Sigmoid colon (tissue), 7 donors: ENCODE results near the gene IL17A. TPM values are rescaled to one million over a fixed set of nuclear protein-coding genes. Genes with fewer than 3 reads are reported as not detected.

Experiments used
- DNase-seq: peaks from one replicate; pipeline ENCODE4 v3.0.0-alpha.2; 2019
- H3K27ac ChIP-seq, 4 donors: fragments of 200-600 bp; sonication (generic); one replicate each; pipeline ENCODE4 v1.5.1; 2016 to 2019; ENCODE audit warnings: mild to moderate bottlenecking in 1 of 4
- H3K27me3 ChIP-seq, 3 donors: fragments of 200-600 bp; sonication (generic); one replicate each; pipeline ENCODE4 v1.5.1; 2019; ENCODE audit warnings: mild to moderate bottlenecking in 1 of 3
- H3K36me3 ChIP-seq, 4 donors: fragments of 200-600 bp; sonication (generic); one replicate each; pipeline ENCODE4 v1.5.1; 2016 to 2019
- H3K4me1 ChIP-seq, 4 donors: fragments of 200-600 bp; sonication (generic); one replicate each; pipeline ENCODE4 v1.5.1; 2017 to 2019
- H3K4me3 ChIP-seq, 4 donors: fragments of 200-600 bp; sonication (generic); one replicate each; pipeline ENCODE4 v1.5.1; 2017 to 2019; ENCODE audit warnings: mild to moderate bottlenecking in 2 of 4, moderate library complexity in 1 of 4
- H3K9me3 ChIP-seq, 4 donors: fragments of 200-600 bp in 3 of 4; sonication (generic) in 3 of 4; one replicate each; pipeline versions ENCODE4 v1.5.1 to v1.6.1; 2013 to 2019
- EP300 ChIP-seq, 4 donors: sonication (generic); formaldehyde crosslinking; IDR thresholded peaks; one replicate each; pipeline ENCODE4 v1.6.1; 2017; ENCODE audit warnings: antibody characterized with exemption in 4 of 4
- POLR2A ChIP-seq, 2 donors: fragments of 450-650 bp; IDR thresholded peaks; one replicate each; pipeline ENCODE4 v1.6.1; 2016; ENCODE audit warnings: antibody characterized with exemption in 2 of 2, mild to moderate bottlenecking in 2 of 2, moderate library complexity in 2 of 2
- POLR2AphosphoS5 ChIP-seq, 4 donors: sonication (generic); formaldehyde crosslinking; IDR thresholded peaks; one replicate each; pipeline ENCODE4 v1.6.1; 2017; ENCODE audit warnings: antibody characterized with exemption in 4 of 4
- WGBS, 2 donors: extraction: QIAGEN DNeasy Blood & Tissue Kit; methylation state at CpG; one replicate each; pipeline ENCODE4 v1.1.7; 2013; 5-methylcytosine and 5-hydroxymethylcytosine counted together
- intact Hi-C: fragments of 100-400 bp; cut with DNase I; formaldehyde crosslinking; loops from one replicate; pipeline ENCODE4 v1.15.1; 2023
- polyA plus RNA-seq, 3 donors: library from polyadenylated mRNA; stranded (reverse); fragments of 200-250 nt; gene quantifications; one replicate each; pipeline ENCODE4 v1.2.3, GENCODE V29; 2013
- total RNA-seq, 4 donors: library from RNA; depleted of rRNA; stranded (reverse); fragments of >200 nt; gene quantifications; one replicate each; pipeline ENCODE4 v1.1.0, GENCODE V29; 2016
- TF ChIP-seq, protein P1 (sequence below), 4 experiments: fragments of 450-650 bp in 3 of 4; fragments of 200-600 bp in 1 of 4; IDR thresholded peaks; one replicate each; pipeline ENCODE4 v1.5.1; 2016 to 2019; ENCODE audit warnings: antibody characterized with exemption in 4 of 4, mild to moderate bottlenecking in 3 of 4, moderate library complexity in 2 of 4
- donor health status: healthy with polysubstance abuse.
- donor health status: Bipolar disorder and iron deficiency.
- donor health status: healthy.

Gene IL17A
- total and polyA plus RNA-seq, 7 donors = 0.39 TPM; not detected in 6

DNA sequence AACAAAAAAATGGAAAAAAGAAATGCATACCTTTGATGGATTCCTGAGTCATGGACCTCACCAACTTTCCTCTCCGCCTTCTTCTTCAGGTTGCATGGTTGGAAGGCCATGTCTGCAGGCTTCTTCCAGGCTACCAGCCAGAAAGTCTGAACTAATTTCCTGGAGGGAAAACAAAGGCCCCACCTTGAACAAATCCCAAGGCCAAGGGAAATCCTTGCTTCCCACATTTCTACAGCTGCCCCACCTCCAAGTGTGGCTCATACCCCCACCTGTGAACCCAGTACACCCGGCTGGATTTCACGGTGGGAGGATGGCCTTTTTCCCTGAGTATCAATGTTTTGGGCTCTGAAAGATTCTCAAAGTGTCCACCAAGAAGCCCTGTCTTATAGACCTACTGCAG is 22.4 kb downstream of the IL17A start:
- TF ChIP-seq EP300 (IDR thresholded peaks at IDR 0.05) = no peak
- TF ChIP-seq, protein P1, sequence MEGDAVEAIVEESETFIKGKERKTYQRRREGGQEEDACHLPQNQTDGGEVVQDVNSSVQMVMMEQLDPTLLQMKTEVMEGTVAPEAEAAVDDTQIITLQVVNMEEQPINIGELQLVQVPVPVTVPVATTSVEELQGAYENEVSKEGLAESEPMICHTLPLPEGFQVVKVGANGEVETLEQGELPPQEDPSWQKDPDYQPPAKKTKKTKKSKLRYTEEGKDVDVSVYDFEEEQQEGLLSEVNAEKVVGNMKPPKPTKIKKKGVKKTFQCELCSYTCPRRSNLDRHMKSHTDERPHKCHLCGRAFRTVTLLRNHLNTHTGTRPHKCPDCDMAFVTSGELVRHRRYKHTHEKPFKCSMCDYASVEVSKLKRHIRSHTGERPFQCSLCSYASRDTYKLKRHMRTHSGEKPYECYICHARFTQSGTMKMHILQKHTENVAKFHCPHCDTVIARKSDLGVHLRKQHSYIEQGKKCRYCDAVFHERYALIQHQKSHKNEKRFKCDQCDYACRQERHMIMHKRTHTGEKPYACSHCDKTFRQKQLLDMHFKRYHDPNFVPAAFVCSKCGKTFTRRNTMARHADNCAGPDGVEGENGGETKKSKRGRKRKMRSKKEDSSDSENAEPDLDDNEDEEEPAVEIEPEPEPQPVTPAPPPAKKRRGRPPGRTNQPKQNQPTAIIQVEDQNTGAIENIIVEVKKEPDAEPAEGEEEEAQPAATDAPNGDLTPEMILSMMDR (IDR thresholded peaks at IDR 0.05) = no peak
- no peak for TF ChIP-seq POLR2A (IDR thresholded peaks at IDR 0.05)
- TF ChIP-seq POLR2AphosphoS5 (IDR thresholded peaks at IDR 0.05) = no peak
- 67 to 86% methylated on average over 3 of the region's 3 CpGs for WGBS, 2 donors
- intact Hi-C loops = no loop called here
- Histone ChIP-seq H3K4me3 (no peak overlapping the region), H3K27ac (no peak overlapping the region), H3K27me3 (no peaks in the 10 kb centered on the region), H3K9me3 (no peaks in the 10 kb centered on the region), H3K36me3 (no peaks in the 10 kb centered on the region), H3K4me1 (no peaks in the 10 kb centered on the region)
- DNase-seq = no peak

DNA sequence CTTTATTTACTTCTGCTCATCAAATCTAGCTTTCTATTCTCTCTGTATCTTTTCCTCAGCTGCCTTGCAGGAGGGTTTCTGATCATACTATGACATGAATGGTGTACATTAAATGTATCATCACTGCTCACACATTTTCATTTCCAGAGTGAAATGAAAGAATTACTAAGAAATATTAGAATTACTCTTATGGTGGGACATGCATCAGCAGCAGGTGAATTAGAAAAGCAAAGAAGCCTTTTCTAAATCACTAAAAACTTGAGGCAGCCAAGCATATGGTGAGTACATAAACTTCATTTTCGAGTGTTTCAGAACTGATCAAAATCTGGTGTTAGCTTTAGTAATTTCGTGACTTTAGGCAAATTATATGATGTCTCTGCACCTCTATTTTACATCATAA is 23.6 kb downstream of the IL17A start:
- intact Hi-C loops = no loop called here

DNA sequence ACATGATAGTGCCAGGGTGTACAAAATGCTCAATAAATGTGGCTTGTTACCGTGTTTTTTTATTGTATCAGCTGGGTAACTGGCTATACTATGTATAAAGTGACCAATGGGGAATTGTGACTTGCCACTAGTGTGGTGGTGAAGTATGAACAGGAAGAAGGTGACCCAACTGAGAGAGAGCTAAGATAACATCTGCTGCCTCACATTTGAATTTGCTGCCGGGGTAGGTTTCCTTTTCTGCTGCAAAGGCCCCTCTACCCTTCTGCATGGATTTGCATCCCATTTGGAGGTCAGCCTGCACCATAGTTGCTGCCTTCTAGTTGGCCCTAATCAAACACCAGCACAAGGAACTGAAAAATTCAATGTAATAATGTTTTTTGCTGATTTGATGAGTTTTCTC is 24.1 kb downstream of the IL17A start:
- WGBS, 2 donors = 60 to 69% methylated on average over 2 of the region's 2 CpGs
- DNase-seq = no peak
- no peak for TF ChIP-seq EP300 (IDR thresholded peaks at IDR 0.05)
- no peak for TF ChIP-seq POLR2A (IDR thresholded peaks at IDR 0.05)
- no peak for TF ChIP-seq POLR2AphosphoS5 (IDR thresholded peaks at IDR 0.05)
- TF ChIP-seq, protein P1 (IDR thresholded peaks at IDR 0.05) = no peak
- H3K4me1 ChIP-seq = peaks cover 0 to 7% (median 2%) of the 10 kb centered on the region in 4 donors
- no peaks in the 10 kb centered on the region for H3K9me3 ChIP-seq
- no peaks in the 10 kb centered on the region for H3K27me3 ChIP-seq
- H3K27ac ChIP-seq = no peak overlapping the region
- H3K4me3 ChIP-seq = no peak overlapping the region
- intact Hi-C loops = no loop called here
- H3K36me3 ChIP-seq = no peaks in the 10 kb centered on the region

More for the DNA sequence above, 23.6 kb downstream of the IL17A start:
- Histone ChIP-seq H3K4me3 (no peak overlapping the region), H3K9me3 (no peaks in the 10 kb centered on the region), H3K27ac (no peak overlapping the region), H3K27me3 (no peaks in the 10 kb centered on the region), H3K36me3 (no peaks in the 10 kb centered on the region), H3K4me1 (peaks cover 0 to 6% (median 2%) of the 10 kb centered on the region in 4 donors)
- no peak for TF ChIP-seq POLR2A (IDR thresholded peaks at IDR 0.05)
- TF ChIP-seq, protein P1 (IDR thresholded peaks at IDR 0.05) = no peak
- WGBS, 2 donors = 73 to 79% methylated on average over 2 of the region's 2 CpGs
- no peak for DNase-seq

DNA sequence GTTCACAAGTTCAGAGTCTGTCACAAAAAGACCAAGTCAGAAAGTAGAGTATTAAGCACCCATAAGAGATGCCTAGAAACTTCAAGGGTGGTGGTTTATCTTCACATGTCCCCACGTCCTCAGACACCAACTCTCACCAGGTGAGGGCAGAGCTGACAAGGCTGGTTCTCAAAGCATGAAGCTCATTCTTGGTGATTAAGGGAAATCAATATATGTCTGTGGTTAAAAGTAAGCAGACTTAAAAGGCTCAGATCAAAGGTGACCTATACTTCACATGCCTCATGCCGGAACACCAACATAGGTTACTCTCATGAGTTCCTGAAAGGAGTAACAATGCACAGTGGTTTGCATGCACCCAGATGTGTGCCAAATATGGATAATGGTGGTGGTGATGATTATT is 27.0 kb downstream of the IL17A start:
- WGBS, 2 donors = 62 to 76% methylated on average over 2 of the region's 2 CpGs
- Histone ChIP-seq H3K36me3 (no peaks in the 10 kb centered on the region), H3K27ac (no peak overlapping the region), H3K4me1 (peaks cover 0 to 7% (median 2%) of the 10 kb centered on the region in 4 donors), H3K27me3 (no peaks in the 10 kb centered on the region), H3K4me3 (no peak overlapping the region), H3K9me3 (no peaks in the 10 kb centered on the region)
- TF ChIP-seq POLR2A (IDR thresholded peaks at IDR 0.05) = no peak
- no peak for TF ChIP-seq EP300 (IDR thresholded peaks at IDR 0.05)
- TF ChIP-seq, protein P1 (IDR thresholded peaks at IDR 0.05) = no peak
- TF ChIP-seq POLR2AphosphoS5 (IDR thresholded peaks at IDR 0.05) = no peak
- intact Hi-C loops = no loop called here
- no peak for DNase-seq

DNA sequence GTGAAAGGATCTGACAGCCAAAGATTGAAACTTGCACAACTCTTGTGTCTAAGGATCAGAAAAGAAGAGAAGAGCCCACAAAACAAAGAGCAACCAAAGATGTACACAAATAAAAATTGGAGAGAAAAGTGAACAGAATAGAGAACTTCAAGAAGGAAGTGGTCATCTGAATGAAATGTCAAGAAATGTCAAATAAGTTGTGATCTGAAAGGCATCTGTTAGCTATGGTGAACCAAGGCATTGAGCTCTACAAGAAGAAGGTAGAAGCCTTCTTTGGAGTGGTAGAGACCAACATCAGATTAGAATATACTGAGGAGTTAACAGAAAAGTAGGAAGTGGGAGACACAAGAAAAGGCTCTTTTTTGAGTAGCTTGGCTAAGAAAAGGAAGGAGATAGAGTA is 29.6 kb downstream of the IL17A start:
- Histone ChIP-seq H3K27ac (no peak overlapping the region), H3K36me3 (no peaks in the 10 kb centered on the region), H3K4me3 (no peak overlapping the region), H3K4me1 (peaks cover 0 to 11% (median 4%) of the 10 kb centered on the region in 4 donors), H3K9me3 (no peaks in the 10 kb centered on the region), H3K27me3 (no peaks in the 10 kb centered on the region)
- no peak for DNase-seq
- no peak for TF ChIP-seq POLR2AphosphoS5 (IDR thresholded peaks at IDR 0.05)
- no peak for TF ChIP-seq EP300 (IDR thresholded peaks at IDR 0.05)
- intact Hi-C loops = no loop called here
